ENCODE data around the gene LMOD1. TPM values are rescaled to one million over a fixed set of nuclear protein-coding genes. Genes with fewer than 3 reads are reported as not detected.

LMOD1 gene
- polyA plus RNA-seq, 1 of the 3 experiments (the other 2 are of a cell fraction): 2.7 TPM

DNA sequence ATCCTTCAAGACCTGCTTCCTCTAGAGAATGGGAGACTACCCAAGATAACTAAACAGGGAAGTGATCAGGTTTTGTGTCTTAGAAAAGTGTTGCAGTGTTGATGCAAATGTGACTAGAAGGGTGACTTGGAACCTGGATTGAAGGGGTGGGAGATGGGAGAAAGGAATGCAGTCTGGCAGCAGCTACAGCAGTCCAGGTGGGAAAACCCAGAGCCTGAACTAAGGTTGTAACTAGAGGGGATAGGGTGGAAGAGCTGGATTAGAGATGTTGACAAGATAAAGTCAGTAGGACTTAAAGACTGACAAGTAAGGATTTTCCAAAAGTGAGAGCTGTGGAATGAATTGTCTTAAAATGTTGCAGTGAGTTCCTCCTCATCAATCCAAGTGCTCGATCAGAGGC is 64.7 kb downstream of the LMOD1 start:
- Histone ChIP-seq H3K4me1 (ENCODE audit: control insufficient read depth in 1 of 2, insufficient read depth in 2 of 2, low read depth in 1 of 2, low read length in 1 of 2) (peaks cover 16 to 41% of the 10 kb centered on the region in 2 experiments; a peak in 3 of 4 replicates), H3K27me3 (ENCODE audit: insufficient read depth) (no peaks in the 10 kb centered on the region), H3K36me3 (replicated peaks in 1 of 2; ENCODE audit: control insufficient read depth in 1 of 2, insufficient read depth in 2 of 2, low read length in 1 of 2) (peaks cover 4 to 5% of the 10 kb centered on the region in 2 experiments), H3K9me3 (no peaks in the 10 kb centered on the region), H3K9ac (no peak overlapping the region), H3K4me3 (ENCODE audit: low read depth in 2 of 2, low read length in 1 of 2) (no peak overlapping the region), H3K9me2 (no peaks in the 10 kb centered on the region), H3F3A (replicated peaks; ENCODE audit: insufficient read depth) (peaks cover 33% of the 10 kb centered on the region), H3K79me2 (ENCODE audit: insufficient read depth) (no peaks in the 10 kb centered on the region), H3K4me2 (no peak overlapping the region), H4K20me1 (ENCODE audit: insufficient read depth) (peaks cover 4% of the 10 kb centered on the region; the same call in 1 of the 2 replicates), H2AFZ (ENCODE audit: low read depth) (no peak overlapping the region), H3K27ac (ENCODE audit: low read depth in 2 of 2, low read length in 1 of 2) (no peak overlapping the region)
- POLR2A ChIA-PET: interaction anchor here (1.8 kb wide), 1 partner anchor 12 kb away, joined by 5 read pairs; no protein-coding TSS in a partner anchor
- WGBS (ENCODE audit: low lambda C conversion rate): 88% methylated on average over 1 of the region's 1 CpG
- CTCF ChIA-PET: interaction anchor here (0.6 to 16.1 kb wide), 6 partner anchors 11 to 118 kb away, joined by 3 to 222 read pairs (median 4); partner anchors contain the start of gene SHISA4
- DNase-seq: no peak
- TF ChIP-seq, protein P1, sequence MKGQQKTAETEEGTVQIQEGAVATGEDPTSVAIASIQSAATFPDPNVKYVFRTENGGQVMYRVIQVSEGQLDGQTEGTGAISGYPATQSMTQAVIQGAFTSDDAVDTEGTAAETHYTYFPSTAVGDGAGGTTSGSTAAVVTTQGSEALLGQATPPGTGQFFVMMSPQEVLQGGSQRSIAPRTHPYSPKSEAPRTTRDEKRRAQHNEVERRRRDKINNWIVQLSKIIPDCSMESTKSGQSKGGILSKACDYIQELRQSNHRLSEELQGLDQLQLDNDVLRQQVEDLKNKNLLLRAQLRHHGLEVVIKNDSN (IDR thresholded peaks at IDR 0.05; ENCODE audit: borderline replicate concordance, low read depth): no peak
- TF ChIP-seq FOSL2 (IDR thresholded peaks at IDR 0.05; ENCODE audit: borderline replicate concordance, low read depth): no peak
- TF ChIP-seq FOXM1 (IDR thresholded peaks at IDR 0.05; ENCODE audit: low read depth): no peak
- TF ChIP-seq RCOR1 (IDR thresholded peaks at IDR 0.05; ENCODE audit: low read length): no peak
- TF ChIP-seq YY1 (IDR thresholded peaks at IDR 0.05; ENCODE audit: low read depth): no peak

DNA sequence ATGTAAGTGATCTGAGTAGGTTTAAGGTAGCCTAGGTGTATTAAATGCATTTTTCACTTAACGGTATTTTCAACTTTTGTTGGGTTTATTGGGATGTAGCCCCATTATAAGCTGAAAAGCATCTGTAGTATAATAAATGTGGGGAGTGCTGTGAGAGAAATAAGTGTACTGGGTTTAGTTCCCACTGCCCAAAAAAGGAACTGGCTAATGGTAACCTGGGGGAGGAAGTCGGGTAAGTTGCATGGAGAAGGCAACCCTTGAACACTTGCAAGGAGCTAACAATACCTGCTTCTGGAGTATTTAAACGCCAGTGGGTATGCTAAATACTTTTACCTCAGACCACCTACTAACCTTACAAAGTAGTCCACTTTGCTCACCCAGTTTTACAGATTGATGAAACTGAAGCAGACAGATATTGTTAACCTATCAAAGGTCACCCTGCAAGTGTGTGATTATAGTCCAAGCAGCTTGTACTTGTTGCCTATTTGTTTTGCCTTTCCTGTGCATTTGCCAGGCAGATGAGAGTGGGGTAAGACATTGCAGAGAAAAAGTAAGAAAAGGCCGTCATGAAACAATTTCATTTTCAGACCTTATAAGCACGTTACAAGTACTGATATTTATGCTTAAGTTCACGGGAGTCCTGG is 65.3 kb downstream of the LMOD1 start:
- TF ChIP-seq FOSL2 (IDR thresholded peaks at IDR 0.05; ENCODE audit: borderline replicate concordance, low read depth) (no peak), MXI1 (IDR thresholded peaks at IDR 0.05; ENCODE audit: low read depth, low read length) (no peak), NFIC (IDR thresholded peaks at IDR 0.05; ENCODE audit: borderline replicate concordance) (no peak), TAF1 (IDR thresholded peaks at IDR 0.05; ENCODE audit: borderline replicate concordance, low read depth, low read length) (no peak), GATA2 (CRISPR knock-in tag; IDR thresholded peaks at IDR 0.05) (no peak), TEAD4 (IDR thresholded peaks at IDR 0.05; ENCODE audit: borderline replicate concordance, insufficient read depth) (no peak), RFX5 (IDR thresholded peaks at IDR 0.05; ENCODE audit: low read length) (no peak), CHD2 (IDR thresholded peaks at IDR 0.05; ENCODE audit: low read length, partially characterized antibody) (no peak), EP300 (IDR thresholded peaks at IDR 0.05; ENCODE audit: borderline replicate concordance in 1 of 2, low read depth in 1 of 2, low read length in 1 of 2) (no peak), RXRA (IDR thresholded peaks at IDR 0.05; ENCODE audit: borderline replicate concordance, low read depth) (no peak)
- TF ChIP-seq, protein P2, sequence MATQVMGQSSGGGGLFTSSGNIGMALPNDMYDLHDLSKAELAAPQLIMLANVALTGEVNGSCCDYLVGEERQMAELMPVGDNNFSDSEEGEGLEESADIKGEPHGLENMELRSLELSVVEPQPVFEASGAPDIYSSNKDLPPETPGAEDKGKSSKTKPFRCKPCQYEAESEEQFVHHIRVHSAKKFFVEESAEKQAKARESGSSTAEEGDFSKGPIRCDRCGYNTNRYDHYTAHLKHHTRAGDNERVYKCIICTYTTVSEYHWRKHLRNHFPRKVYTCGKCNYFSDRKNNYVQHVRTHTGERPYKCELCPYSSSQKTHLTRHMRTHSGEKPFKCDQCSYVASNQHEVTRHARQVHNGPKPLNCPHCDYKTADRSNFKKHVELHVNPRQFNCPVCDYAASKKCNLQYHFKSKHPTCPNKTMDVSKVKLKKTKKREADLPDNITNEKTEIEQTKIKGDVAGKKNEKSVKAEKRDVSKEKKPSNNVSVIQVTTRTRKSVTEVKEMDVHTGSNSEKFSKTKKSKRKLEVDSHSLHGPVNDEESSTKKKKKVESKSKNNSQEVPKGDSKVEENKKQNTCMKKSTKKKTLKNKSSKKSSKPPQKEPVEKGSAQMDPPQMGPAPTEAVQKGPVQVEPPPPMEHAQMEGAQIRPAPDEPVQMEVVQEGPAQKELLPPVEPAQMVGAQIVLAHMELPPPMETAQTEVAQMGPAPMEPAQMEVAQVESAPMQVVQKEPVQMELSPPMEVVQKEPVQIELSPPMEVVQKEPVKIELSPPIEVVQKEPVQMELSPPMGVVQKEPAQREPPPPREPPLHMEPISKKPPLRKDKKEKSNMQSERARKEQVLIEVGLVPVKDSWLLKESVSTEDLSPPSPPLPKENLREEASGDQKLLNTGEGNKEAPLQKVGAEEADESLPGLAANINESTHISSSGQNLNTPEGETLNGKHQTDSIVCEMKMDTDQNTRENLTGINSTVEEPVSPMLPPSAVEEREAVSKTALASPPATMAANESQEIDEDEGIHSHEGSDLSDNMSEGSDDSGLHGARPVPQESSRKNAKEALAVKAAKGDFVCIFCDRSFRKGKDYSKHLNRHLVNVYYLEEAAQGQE (IDR thresholded peaks at IDR 0.05; ENCODE audit: low read depth, low read length): no peak
- TF ChIP-seq, protein P3, sequence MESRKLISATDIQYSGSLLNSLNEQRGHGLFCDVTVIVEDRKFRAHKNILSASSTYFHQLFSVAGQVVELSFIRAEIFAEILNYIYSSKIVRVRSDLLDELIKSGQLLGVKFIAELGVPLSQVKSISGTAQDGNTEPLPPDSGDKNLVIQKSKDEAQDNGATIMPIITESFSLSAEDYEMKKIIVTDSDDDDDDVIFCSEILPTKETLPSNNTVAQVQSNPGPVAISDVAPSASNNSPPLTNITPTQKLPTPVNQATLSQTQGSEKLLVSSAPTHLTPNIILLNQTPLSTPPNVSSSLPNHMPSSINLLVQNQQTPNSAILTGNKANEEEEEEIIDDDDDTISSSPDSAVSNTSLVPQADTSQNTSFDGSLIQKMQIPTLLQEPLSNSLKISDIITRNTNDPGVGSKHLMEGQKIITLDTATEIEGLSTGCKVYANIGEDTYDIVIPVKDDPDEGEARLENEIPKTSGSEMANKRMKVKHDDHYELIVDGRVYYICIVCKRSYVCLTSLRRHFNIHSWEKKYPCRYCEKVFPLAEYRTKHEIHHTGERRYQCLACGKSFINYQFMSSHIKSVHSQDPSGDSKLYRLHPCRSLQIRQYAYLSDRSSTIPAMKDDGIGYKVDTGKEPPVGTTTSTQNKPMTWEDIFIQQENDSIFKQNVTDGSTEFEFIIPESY (IDR thresholded peaks at IDR 0.05; ENCODE audit: borderline replicate concordance, low read depth): no peak
- TF ChIP-seq, protein P4, sequence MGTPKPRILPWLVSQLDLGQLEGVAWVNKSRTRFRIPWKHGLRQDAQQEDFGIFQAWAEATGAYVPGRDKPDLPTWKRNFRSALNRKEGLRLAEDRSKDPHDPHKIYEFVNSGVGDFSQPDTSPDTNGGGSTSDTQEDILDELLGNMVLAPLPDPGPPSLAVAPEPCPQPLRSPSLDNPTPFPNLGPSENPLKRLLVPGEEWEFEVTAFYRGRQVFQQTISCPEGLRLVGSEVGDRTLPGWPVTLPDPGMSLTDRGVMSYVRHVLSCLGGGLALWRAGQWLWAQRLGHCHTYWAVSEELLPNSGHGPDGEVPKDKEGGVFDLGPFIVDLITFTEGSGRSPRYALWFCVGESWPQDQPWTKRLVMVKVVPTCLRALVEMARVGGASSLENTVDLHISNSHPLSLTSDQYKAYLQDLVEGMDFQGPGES (IDR thresholded peaks at IDR 0.05; ENCODE audit: low read depth, low read length): no peak
- POLR2A ChIA-PET: interaction anchor here (1.8 kb wide), 1 partner anchor 12 kb away, joined by 5 read pairs; no protein-coding TSS in a partner anchor

More for the DNA sequence above, 65.3 kb downstream of the LMOD1 start:
- Histone ChIP-seq H3K4me1 (ENCODE audit: control insufficient read depth in 1 of 2, insufficient read depth in 2 of 2, low read depth in 1 of 2, low read length in 1 of 2) (peaks cover 16 to 39% of the 10 kb centered on the region in 2 experiments; a peak in 3 of 4 replicates), H3K27ac (ENCODE audit: low read depth in 2 of 2, low read length in 1 of 2) (no peak overlapping the region), H3K79me2 (ENCODE audit: insufficient read depth) (no peaks in the 10 kb centered on the region), H3K9me2 (no peaks in the 10 kb centered on the region), H3F3A (replicated peaks; ENCODE audit: insufficient read depth) (peaks cover 36% of the 10 kb centered on the region), H3K4me2 (no peak overlapping the region), H3K27me3 (ENCODE audit: insufficient read depth) (no peaks in the 10 kb centered on the region), H3K36me3 (replicated peaks in 1 of 2; ENCODE audit: control insufficient read depth in 1 of 2, insufficient read depth in 2 of 2, low read length in 1 of 2) (peaks cover 5 to 9% of the 10 kb centered on the region in 2 experiments), H4K20me1 (ENCODE audit: insufficient read depth) (peaks cover 4% of the 10 kb centered on the region; the same call in 1 of the 2 replicates), H3K9me3 (no peaks in the 10 kb centered on the region), H3K9ac (no peak overlapping the region), H3K4me3 (ENCODE audit: low read depth in 2 of 2, low read length in 1 of 2) (no peak overlapping the region), H2AFZ (ENCODE audit: low read depth) (no peak overlapping the region)
- 59% methylated on average over 6 of the region's 6 CpGs for WGBS (ENCODE audit: low lambda C conversion rate)
- no peak for DNase-seq
- CTCF ChIA-PET: interaction anchor here (0.6 to 16.1 kb wide), 8 partner anchors 12 to 238 kb away, joined by 3 to 222 read pairs (median 4); partner anchors contain the start of gene SHISA4
